A204.1 (cell line): ENCODE results near the gene KBTBD13.
"Not testable (repeated sequence)": the region's sequence is repeated elsewhere in the genome, so short reads cannot be mapped to it uniquely, and the experiment has no call there.

ENCODE experiments used
- FAIRE-seq: peaks from 2 replicates; lab custom pipeline; 2012; peaks lifted over from hg19 to GRCh38; lab: Jason Lieb, UNC

The KBTBD13 gene

GRCh38 chr15:65089206-65089824 is 12.8 kb downstream of the KBTBD13 start:
- FAIRE-seq: no peak

GRCh38 chr15:65091946-65092770 is 15.6 kb downstream of the KBTBD13 start:
- FAIRE-seq: no peak

GRCh38 chr15:65092911-65093792 is 16.6 kb downstream of the KBTBD13 start:
- no peak for FAIRE-seq

- not testable (repeated sequence) for FAIRE-seq
These were observed 17.2 kb downstream of the KBTBD13 start for GRCh38 chr15:65093793-65094170.

GRCh38 chr15:65094294-65094995 is 17.9 kb downstream of the KBTBD13 start:
- FAIRE-seq: no peak

- no peak for FAIRE-seq
These were observed 18.6 kb downstream of the KBTBD13 start for GRCh38 chr15:65095011-65095746.

GRCh38 chr15:65095747-65096104 is 19.2 kb downstream of the KBTBD13 start:
- no peak for FAIRE-seq

GRCh38 chr15:65096481-65097385 is 20.2 kb downstream of the KBTBD13 start:
- no peak for FAIRE-seq

GRCh38 chr15:65097651-65098263 is 21.2 kb downstream of the KBTBD13 start:
- FAIRE-seq: no peak

- FAIRE-seq: no peak
These were observed 22.8 kb downstream of the KBTBD13 start for GRCh38 chr15:65099336-65099735.

GRCh38 chr15:65099801-65100200 is 23.3 kb downstream of the KBTBD13 start:
- not testable (repeated sequence) for FAIRE-seq

GRCh38 chr15:65100442-65100841 is 23.9 kb downstream of the KBTBD13 start:
- no peak for FAIRE-seq

GRCh38 chr15:65101411-65101890 is 24.9 kb downstream of the KBTBD13 start:
- no peak for FAIRE-seq

GRCh38 chr15:65101891-65102708 is 25.6 kb downstream of the KBTBD13 start:
- no peak for FAIRE-seq

GRCh38 chr15:65102912-65103311 is 26.4 kb downstream of the KBTBD13 start:
- no peak for FAIRE-seq

- no peak for FAIRE-seq
These were observed 28.5 kb downstream of the KBTBD13 start for GRCh38 chr15:65105038-65105437.

- FAIRE-seq: no peak
These were observed 29.6 kb downstream of the KBTBD13 start for GRCh38 chr15:65106011-65106590.

- FAIRE-seq: no peak
These were observed 34.2 kb downstream of the KBTBD13 start for GRCh38 chr15:65110676-65111292.
